WI38 (cell line): ENCODE measurements around the gene IL19.

Experiments used
- H3K4me3 ChIP-seq: 2 replicates; pipeline ENCODE4 v1.5.1; 2011; ENCODE audit warnings: low read depth, mild to moderate bottlenecking, control low read depth, low read length
- TF ChIP-seq, protein P1 (sequence below): IDR thresholded peaks from 2 replicates; pipeline ENCODE4 v1.5.1; 2012; ENCODE audit warnings: low read depth, mild to moderate bottlenecking, control low read depth, low read length

IL19 gene

GRCh38 chr1:206797534-206798383 lies 27.2 kb downstream of the IL19 start:
- H3K4me3 ChIP-seq: no peak overlapping the region
- TF ChIP-seq, protein P1, sequence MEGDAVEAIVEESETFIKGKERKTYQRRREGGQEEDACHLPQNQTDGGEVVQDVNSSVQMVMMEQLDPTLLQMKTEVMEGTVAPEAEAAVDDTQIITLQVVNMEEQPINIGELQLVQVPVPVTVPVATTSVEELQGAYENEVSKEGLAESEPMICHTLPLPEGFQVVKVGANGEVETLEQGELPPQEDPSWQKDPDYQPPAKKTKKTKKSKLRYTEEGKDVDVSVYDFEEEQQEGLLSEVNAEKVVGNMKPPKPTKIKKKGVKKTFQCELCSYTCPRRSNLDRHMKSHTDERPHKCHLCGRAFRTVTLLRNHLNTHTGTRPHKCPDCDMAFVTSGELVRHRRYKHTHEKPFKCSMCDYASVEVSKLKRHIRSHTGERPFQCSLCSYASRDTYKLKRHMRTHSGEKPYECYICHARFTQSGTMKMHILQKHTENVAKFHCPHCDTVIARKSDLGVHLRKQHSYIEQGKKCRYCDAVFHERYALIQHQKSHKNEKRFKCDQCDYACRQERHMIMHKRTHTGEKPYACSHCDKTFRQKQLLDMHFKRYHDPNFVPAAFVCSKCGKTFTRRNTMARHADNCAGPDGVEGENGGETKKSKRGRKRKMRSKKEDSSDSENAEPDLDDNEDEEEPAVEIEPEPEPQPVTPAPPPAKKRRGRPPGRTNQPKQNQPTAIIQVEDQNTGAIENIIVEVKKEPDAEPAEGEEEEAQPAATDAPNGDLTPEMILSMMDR: peak; percentile 46

DNA sequence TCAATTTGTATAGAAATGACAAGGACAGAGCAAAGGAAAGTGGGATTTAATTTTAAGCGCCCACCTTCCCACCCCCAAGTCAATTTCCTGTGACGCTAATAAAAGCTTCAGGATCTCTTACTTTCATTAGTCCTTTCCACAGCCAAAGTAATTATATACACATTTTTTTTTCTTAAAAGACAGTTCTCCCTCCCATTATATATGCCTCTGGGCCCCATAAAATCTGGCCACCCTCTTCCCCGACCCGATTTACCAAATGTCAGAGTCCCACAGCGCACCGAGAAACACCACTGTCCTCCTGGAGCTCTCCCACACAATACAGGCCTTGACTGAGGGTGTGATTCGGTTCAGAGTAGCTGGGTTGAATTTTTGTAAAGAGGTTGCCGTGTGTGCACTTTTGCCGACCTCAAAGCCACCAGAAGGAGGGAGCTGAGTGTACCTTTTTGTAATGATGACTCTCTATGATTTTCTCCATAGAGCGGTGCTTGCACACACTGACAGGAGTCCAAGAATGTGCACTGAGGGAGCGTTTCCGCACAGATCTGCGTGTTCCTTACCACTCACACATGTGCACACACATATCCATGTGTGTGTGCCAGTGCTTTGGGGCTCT lies 27.9 kb downstream of the IL19 start:
- TF ChIP-seq, protein P1: no peak
- no peak overlapping the region for H3K4me3 ChIP-seq

DNA sequence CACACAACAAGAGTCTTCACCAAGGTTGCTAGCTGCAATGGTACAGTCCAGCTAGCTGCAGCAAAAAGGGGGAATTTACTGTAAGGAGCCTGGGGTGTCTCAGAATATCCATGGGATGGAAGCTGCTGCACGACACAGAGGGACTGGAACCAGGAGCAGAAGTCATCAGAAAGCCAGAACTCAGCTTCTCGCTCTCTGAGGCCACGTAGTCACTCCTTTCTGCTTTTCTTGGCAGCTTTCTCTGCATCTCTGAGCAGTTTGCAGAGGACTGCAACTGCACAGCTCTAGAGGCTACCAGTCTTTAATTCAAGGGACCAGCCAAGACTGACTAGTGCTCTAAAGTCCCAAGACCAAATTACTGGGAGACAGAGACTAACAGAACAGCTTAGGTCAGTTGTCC lies 28.7 kb downstream of the IL19 start:
- TF ChIP-seq, protein P1: no peak
- H3K4me3 ChIP-seq: no peak overlapping the region

- TF ChIP-seq, protein P1: no peak
- H3K4me3 ChIP-seq: no peak overlapping the region
Measured at GRCh38 chr1:206800411-206800810, 29.8 kb downstream of the IL19 start.

- TF ChIP-seq, protein P1: no peak
- no peak overlapping the region for H3K4me3 ChIP-seq
Measured at GRCh38 chr1:206800891-206801290, 30.3 kb downstream of the IL19 start.

DNA sequence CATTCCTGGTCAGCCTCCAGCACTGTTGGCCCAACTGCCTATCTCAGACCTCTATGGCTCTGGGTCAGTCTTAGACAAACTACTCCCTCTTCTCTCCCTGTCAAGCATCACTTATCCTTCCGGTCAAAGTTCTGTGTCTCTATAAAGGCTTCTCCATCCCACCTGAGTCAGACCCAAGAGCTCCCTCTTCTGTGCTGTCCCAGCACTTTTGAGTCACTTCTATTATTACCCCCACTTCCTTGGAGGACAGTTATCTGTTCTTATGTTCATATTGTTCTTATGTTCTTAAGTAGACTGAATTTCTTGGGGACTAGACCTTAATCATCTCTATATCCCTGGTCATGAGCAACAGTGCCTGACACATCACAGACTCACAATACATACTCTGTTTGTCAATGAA lies 30.9 kb downstream of the IL19 start:
- H3K4me3 ChIP-seq: no peak overlapping the region
- TF ChIP-seq, protein P1: no peak

- TF ChIP-seq, protein P1: no peak
- no peak overlapping the region for H3K4me3 ChIP-seq
Measured at GRCh38 chr1:206802401-206802800, 31.8 kb downstream of the IL19 start.
